T-helper 1 cell (primary cell): ENCODE measurements around the gene SACS.
A peak's percentile ranks its signal among the peaks of the same experiment; 100 is the strongest.
"Not testable (repeated sequence)": the region's sequence is repeated elsewhere in the genome, so short reads cannot be mapped to it uniquely, and the experiment has no call there.

Experiments used
- DNase-seq, 5 donors: peaks; one replicate each; pipeline ENCODE4 v3.0.0-alpha.2; 2012 to 2020

The SACS gene

GRCh38 chr13:23414682-23415081 lies 18.8 kb downstream of the SACS start:
- DNase-seq: no peak

DNA sequence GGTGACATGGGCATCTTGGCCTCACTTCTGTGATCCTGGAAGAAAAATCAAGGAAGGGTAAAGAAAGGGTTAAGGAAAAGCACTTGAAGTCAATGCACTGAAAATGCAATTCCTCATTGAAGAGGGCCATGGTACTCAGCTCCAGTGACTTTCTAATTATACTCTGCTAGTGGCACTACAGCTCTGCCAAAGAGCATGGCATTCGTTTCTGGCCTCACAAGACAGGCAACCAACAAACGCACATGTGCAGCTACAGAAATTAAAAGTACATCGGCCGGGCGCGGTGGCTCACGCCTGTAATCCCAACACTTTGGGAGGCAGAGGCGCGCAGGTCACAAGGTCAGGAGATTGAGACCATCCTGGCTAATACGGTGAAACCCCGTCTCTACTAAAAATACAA lies 21.8 kb downstream of the SACS start:
- no peak for DNase-seq

- DNase-seq: no peak
Measured at GRCh38 chr13:23411220-23411619, 22.3 kb downstream of the SACS start.

DNA sequence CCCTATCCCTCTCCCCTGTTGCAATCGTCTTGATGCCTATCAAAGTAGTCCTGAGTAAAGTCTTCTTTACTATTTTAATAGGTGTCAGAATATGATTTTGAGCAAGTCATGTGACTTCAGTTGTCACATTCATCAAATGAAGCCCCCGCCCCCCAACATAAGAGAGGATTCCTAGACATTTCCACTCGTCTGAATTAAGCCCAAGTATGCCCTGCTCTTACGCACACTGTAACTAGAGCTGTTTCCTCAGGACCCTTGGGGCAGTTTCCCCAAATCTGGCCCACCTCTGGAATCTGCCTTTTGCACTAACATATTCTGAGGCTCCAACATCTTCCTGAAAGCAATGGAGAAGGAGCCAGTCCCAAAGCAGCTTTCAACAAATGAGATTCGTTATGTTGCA lies 25.5 kb downstream of the SACS start:
- DNase-seq: no peak

GRCh38 chr13:23401156-23401555 lies 32.3 kb downstream of the SACS start:
- DNase-seq: not testable (repeated sequence)

GRCh38 chr13:23399347-23399746 lies 34.2 kb downstream of the SACS start:
- no peak for DNase-seq

DNA sequence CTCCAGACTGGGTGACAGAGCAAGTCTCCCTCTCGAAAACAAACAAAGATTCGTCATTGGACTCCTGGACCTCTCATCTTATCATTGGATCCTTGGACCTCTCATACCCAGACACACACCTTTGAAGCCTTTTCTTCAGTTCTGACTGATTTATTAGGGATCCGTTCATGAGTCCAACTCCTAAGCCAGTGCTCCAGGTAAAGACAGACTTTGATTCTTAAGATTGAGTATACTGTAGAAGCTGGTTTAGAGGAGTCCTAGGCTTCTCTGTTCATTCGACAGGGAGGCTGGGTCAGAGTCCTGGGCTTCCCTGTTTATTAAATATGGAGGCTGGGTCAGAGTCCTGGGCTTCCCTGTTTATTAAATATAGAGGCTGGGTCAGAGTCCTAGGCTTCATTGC lies 38.7 kb downstream of the SACS start:
- no peak for DNase-seq

GRCh38 chr13:23392925-23393645 lies 40.4 kb downstream of the SACS start:
- no peak for DNase-seq

GRCh38 chr13:23392313-23392712 lies 41.2 kb downstream of the SACS start:
- no peak for DNase-seq

DNA sequence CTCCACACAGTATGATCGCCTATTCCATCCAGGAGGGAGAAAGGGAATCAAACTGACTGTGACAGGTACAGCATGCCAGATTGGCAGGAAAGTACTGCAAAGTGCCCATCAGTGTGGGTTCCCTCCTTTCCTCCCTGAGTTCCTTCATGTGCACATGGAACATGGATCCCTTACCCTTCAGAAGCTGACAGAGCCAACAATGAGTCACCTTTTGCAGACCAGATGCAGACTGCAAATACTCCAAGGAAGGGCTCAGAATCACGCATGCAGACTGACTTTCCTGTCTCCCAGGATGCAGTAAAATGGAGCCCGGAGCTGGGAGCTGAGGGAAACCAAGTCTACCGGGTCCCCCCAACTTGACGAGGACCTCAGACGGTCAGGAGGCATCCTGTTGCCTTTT lies 41.8 kb downstream of the SACS start:
- no peak for DNase-seq

- peak in 1 of 5 donors; percentile 63 for DNase-seq
Measured at GRCh38 chr13:23386533-23386932, 47.0 kb downstream of the SACS start.

DNA sequence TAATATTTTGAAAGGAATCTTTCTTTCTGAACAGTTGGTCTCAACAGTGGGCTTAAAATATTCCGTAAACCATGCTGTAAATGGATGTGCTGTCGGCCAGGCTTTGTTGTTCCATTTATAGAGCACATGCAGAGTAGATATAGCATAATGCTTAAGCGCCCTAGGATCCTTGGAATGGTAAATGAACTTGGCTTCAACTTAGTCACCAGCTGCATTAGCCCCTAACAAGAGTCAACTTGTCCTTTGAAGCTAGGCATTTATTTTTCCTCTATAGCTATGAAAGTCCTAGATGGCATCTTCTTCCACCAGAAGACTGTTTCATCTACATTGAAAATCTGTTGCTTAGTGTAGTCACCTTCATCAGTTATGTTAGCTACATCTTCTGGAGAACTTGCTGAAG lies 47.6 kb downstream of the SACS start:
- DNase-seq: no peak

GRCh38 chr13:23384111-23384510 lies 49.4 kb downstream of the SACS start:
- peak in 1 of 5 donors; percentile 48 for DNase-seq

GRCh38 chr13:23383151-23383550 lies 50.4 kb downstream of the SACS start:
- no peak for DNase-seq

DNA sequence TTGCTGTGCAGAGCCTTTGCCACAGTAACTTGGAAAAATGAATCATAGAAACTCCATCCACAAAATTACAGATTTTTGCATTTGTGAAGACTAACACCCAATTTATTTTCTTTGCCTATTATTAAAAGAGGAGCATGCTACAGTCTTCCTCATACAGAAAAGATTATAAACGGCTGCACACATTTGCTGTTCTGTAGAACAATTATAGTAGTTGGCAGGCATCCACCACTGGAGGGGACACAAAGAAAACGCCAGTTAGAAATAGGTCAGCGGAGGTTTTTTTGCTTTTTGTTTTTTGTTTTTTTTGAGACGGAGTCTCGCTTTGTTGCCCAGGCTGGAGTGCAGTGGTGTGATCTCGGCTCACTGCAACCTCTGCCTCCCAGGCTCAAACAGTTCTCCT lies 51.6 kb downstream of the SACS start:
- no peak for DNase-seq

- no peak for DNase-seq
Measured at GRCh38 chr13:23380534-23380933, 53.0 kb downstream of the SACS start.

GRCh38 chr13:23377983-23378632 lies 55.4 kb downstream of the SACS start:
- peak in 2 of 5 donors; percentile 23 to 82 for DNase-seq

DNA sequence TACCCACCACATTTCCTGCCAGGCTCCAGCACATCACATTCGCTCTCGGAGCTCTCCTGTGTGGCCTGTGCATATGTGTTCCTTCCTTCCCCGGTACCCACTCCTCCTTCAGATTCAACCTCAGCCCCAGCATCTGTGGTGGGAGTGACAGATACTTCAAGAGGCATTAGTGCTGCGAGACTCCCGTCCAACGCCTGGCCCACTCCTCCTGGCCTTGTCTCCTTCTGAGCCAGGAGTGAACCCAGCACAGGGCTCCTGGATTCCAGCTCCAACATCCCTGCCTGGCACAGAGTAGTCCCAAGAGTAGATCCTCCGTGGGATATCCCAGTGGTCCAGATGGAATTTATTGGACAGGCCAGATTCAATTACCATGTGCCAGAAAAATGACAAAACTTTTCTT lies 55.9 kb downstream of the SACS start:
- no peak for DNase-seq

GRCh38 chr13:23375001-23375971 lies 58.2 kb downstream of the SACS start:
- DNase-seq: peak; percentile 94 to 98 (median 95)

GRCh38 chr13:23372264-23372906 lies 61.1 kb downstream of the SACS start:
- peak in 1 of 5 donors; percentile 23 for DNase-seq

DNA sequence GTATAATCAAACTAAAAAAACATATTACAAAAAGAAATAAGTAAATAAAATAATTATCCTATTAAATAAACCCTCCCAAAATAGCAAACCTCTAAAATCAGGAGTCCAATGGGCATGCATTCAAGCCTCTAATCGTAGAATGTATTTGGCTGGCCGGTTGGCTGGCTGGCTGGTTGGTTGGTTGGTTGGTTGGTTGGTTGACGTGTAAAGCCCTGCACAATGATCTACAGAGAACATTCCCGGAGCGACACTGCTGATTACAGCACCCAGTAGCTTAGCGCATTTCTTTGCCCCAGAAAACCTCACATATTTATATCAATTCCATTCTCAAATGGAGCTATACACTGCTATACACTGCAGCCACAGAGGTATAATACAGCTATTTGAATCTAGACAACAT lies 65.6 kb downstream of the SACS start:
- no peak for DNase-seq

- no peak for DNase-seq
Measured at GRCh38 chr13:23365652-23366051, 67.8 kb downstream of the SACS start.

DNA sequence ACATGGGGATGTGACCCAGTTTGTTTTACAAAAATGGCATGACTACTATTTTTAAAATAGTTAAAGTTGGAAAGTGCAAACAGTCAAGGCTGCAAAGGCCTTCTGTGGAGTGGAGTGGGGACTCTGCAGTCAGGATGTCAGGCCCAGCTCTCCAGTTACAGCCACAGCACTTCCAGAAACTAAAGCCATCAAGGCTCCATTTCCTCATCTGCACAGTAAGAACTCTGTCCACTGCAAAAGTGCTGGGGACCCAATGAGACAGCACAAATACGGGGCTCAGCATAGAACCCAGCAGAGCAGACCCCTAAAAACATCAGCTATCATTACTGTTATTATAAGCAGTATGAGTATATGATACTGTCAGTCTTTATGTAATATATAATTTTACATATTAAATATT lies 73.6 kb downstream of the SACS start:
- no peak for DNase-seq
